Trophoblast cell (in vitro differentiated cells and primary cell): ENCODE data around the gene SYDE2.

Experiments used
- DNase-seq, 2 donors: peaks; one replicate each; pipeline ENCODE4 v3.0.0-alpha.2; 2016
- H2AFZ ChIP-seq: 2 replicates; pipeline ENCODE4 v1.6.1; 2013; ENCODE audit warnings: low read length, moderate library complexity, mild to moderate bottlenecking; ENCODE audit not compliant: insufficient read depth, poor library complexity
- H2AK5ac ChIP-seq: 2 replicates; pipeline ENCODE4 v1.6.1; 2013; ENCODE audit warnings: mild to moderate bottlenecking, low read length
- H2BK120ac ChIP-seq: 2 replicates; pipeline ENCODE4 v1.6.1; 2013; ENCODE audit warnings: low read length, mild to moderate bottlenecking, moderate library complexity; ENCODE audit not compliant: insufficient read depth, poor library complexity
- H2BK12ac ChIP-seq: 2 replicates; pipeline ENCODE4 v1.6.1; 2013; ENCODE audit warnings: mild to moderate bottlenecking, low read length, moderate library complexity
- H2BK5ac ChIP-seq: 2 replicates; pipeline ENCODE4 v1.6.1; 2013; ENCODE audit warnings: low read length, low read depth, moderate library complexity, mild to moderate bottlenecking; ENCODE audit not compliant: poor library complexity
- H3K14ac ChIP-seq: 2 replicates; pipeline ENCODE4 v1.6.1; 2013; ENCODE audit warnings: mild to moderate bottlenecking, low read length
- H3K18ac ChIP-seq: 2 replicates; pipeline ENCODE4 v1.6.1; 2013; ENCODE audit warnings: mild to moderate bottlenecking, low read length
- H3K23ac ChIP-seq: 2 replicates; pipeline ENCODE4 v1.6.1; 2013; ENCODE audit warnings: low read length
- H3K27ac ChIP-seq: 2 replicates; pipeline ENCODE4 v1.5.1; 2013; ENCODE audit warnings: low read depth, mild to moderate bottlenecking, inconsistent platforms, low read length, moderate library complexity
- H3K27me3 ChIP-seq: 2 replicates; pipeline ENCODE4 v1.6.1; 2013; ENCODE audit warnings: inconsistent platforms, mild to moderate bottlenecking, low read length, moderate library complexity; ENCODE audit not compliant: insufficient read depth
- H3K36me3 ChIP-seq, 2 experiments: 1 replicate in 1 of 2; 2 replicates in 1 of 2; pipeline ENCODE4 v1.6.1; 2013; ENCODE audit warnings: low read length in 2 of 2, mild to moderate bottlenecking in 2 of 2, moderate library complexity in 1 of 2; ENCODE audit not compliant: insufficient read depth in 2 of 2, control insufficient read depth in 1 of 2
- H3K4ac ChIP-seq: 2 replicates; pipeline ENCODE4 v1.6.1; 2013; ENCODE audit warnings: low read depth, mild to moderate bottlenecking, low read length, moderate library complexity
- H3K4me1 ChIP-seq, 2 experiments: 1 replicate in 1 of 2; 2 replicates in 1 of 2; pipeline ENCODE4 v1.6.1; 2013; ENCODE audit warnings: low read length in 2 of 2, mild to moderate bottlenecking in 2 of 2, moderate library complexity in 1 of 2; ENCODE audit not compliant: insufficient read depth in 2 of 2, control insufficient read depth in 1 of 2
- H3K4me2 ChIP-seq: 2 replicates; pipeline ENCODE4 v1.6.1; 2013; ENCODE audit warnings: inconsistent platforms, mild to moderate bottlenecking, low read length, moderate library complexity
- H3K4me3 ChIP-seq: 2 replicates; pipeline ENCODE4 v1.5.1; 2013; ENCODE audit warnings: mild to moderate bottlenecking, low read depth, low read length, inconsistent platforms
- H3K79me1 ChIP-seq: one replicate; pipeline ENCODE4 v1.6.1; 2013; ENCODE audit warnings: low read length
- H3K79me2 ChIP-seq: 2 replicates; pipeline ENCODE4 v1.6.1; 2013; ENCODE audit warnings: low read length, mild to moderate bottlenecking; ENCODE audit not compliant: control insufficient read depth, insufficient read depth, poor library complexity
- H3K9ac ChIP-seq: 2 replicates; pipeline ENCODE4 v1.6.1; 2013; ENCODE audit warnings: mild to moderate bottlenecking, low read length
- H3K9me3 ChIP-seq: 2 replicates; pipeline ENCODE4 v1.6.1; 2013; ENCODE audit warnings: low read depth, mild to moderate bottlenecking, control low read depth, inconsistent platforms, low read length; ENCODE audit not compliant: insufficient read depth
- H4K12ac ChIP-seq: 2 replicates; pipeline ENCODE4 v1.6.1; 2013; ENCODE audit warnings: low read depth, mild to moderate bottlenecking, low read length, moderate library complexity
- H4K8ac ChIP-seq: 2 replicates; pipeline ENCODE4 v1.6.1; 2013; ENCODE audit warnings: low read depth, mild to moderate bottlenecking, low read length, moderate library complexity
- H4K91ac ChIP-seq: one replicate; pipeline ENCODE4 v1.6.1; 2013; ENCODE audit warnings: low read depth, mild to moderate bottlenecking, low read length, moderate library complexity
- WGBS: extraction: QIAGEN DNeasy Blood & Tissue Kit; methylation state at CpG from one replicate; pipeline ENCODE4 v1.1.7; 2013; ENCODE audit warnings: missing lambda C conversion rate; ENCODE audit not compliant: insufficient read length, insufficient coverage; ENCODE audit errors: extremely low coverage; 5-methylcytosine and 5-hydroxymethylcytosine counted together

Gene SYDE2

GRCh38 chr1:85172684-85173337 lies 28.0 kb downstream of the SYDE2 start:
- Histone ChIP-seq H2AFZ (no peak overlapping the region), H2BK120ac (no peak overlapping the region), H2AK5ac (no peak overlapping the region), H3K4ac (no peak overlapping the region), H3K27me3 (no peaks in the 10 kb centered on the region), H3K18ac (no peak overlapping the region), H3K9me3 (no peaks in the 10 kb centered on the region), H4K12ac (no peak overlapping the region), H2BK12ac (no peak overlapping the region), H3K79me2 (no peaks in the 10 kb centered on the region), H3K4me2 (no peak overlapping the region), H3K27ac (no peak overlapping the region), H3K4me1 (no peaks in the 10 kb centered on the region), H4K8ac (no peak overlapping the region), H3K9ac (no peak overlapping the region), H3K23ac (no peak overlapping the region), H4K91ac (no peak overlapping the region), H3K36me3 (peaks cover 2 to 3% of the 10 kb centered on the region in 2 experiments), H3K4me3 (no peak overlapping the region), H3K79me1 (no peaks in the 10 kb centered on the region), H2BK5ac (no peak overlapping the region), H3K14ac (no peak overlapping the region)
- no peak for DNase-seq
- WGBS: no CpG with 5 or more reads among the region's 4 CpGs

- no CpG with 5 or more reads among the region's 1 CpG for WGBS
- no peak for DNase-seq
- Histone ChIP-seq H4K91ac (no peak overlapping the region), H3K79me1 (no peaks in the 10 kb centered on the region), H3K27ac (no peak overlapping the region), H3K14ac (no peak overlapping the region), H3K4me3 (no peak overlapping the region), H3K4me1 (no peaks in the 10 kb centered on the region), H2BK5ac (no peak overlapping the region), H3K36me3 (peaks cover 5 to 6% of the 10 kb centered on the region in 2 experiments), H4K12ac (no peak overlapping the region), H3K9ac (no peak overlapping the region), H3K4me2 (no peak overlapping the region), H3K79me2 (no peaks in the 10 kb centered on the region), H4K8ac (no peak overlapping the region), H2BK120ac (no peak overlapping the region), H3K27me3 (no peaks in the 10 kb centered on the region), H3K4ac (no peak overlapping the region), H3K23ac (no peak overlapping the region), H3K9me3 (peaks cover 2% of the 10 kb centered on the region), H2AFZ (no peak overlapping the region), H2BK12ac (no peak overlapping the region), H3K18ac (no peak overlapping the region), H2AK5ac (no peak overlapping the region)
These were observed 29.1 kb downstream of the SYDE2 start for GRCh38 chr1:85171721-85172120.

GRCh38 chr1:85168884-85169283 lies 31.9 kb downstream of the SYDE2 start:
- no peak overlapping the region for H3K4me2 ChIP-seq
- no peak overlapping the region for H3K27ac ChIP-seq
- H3K79me1 ChIP-seq: no peaks in the 10 kb centered on the region
- no peak overlapping the region for H3K9ac ChIP-seq
- H3K14ac ChIP-seq: no peak overlapping the region
- peaks cover 2% of the 10 kb centered on the region for H3K9me3 ChIP-seq
- H3K27me3 ChIP-seq: no peaks in the 10 kb centered on the region
- no peak overlapping the region for H4K12ac ChIP-seq
- H4K8ac ChIP-seq: no peak overlapping the region
- H2BK5ac ChIP-seq: no peak overlapping the region
- H3K36me3 ChIP-seq: peaks cover 8 to 9% of the 10 kb centered on the region in 2 experiments
- H2BK120ac ChIP-seq: no peak overlapping the region
- peak in 1 of 2 donors; percentile 20 for DNase-seq
- H3K79me2 ChIP-seq: no peaks in the 10 kb centered on the region
- no peak overlapping the region for H3K23ac ChIP-seq
- no peak overlapping the region for H2AK5ac ChIP-seq
- no peak overlapping the region for H2AFZ ChIP-seq
- H3K4me1 ChIP-seq: no peaks in the 10 kb centered on the region
- no peak overlapping the region for H2BK12ac ChIP-seq
- no peak overlapping the region for H3K4me3 ChIP-seq
- H3K18ac ChIP-seq: no peak overlapping the region
- H3K4ac ChIP-seq: no peak overlapping the region
- no peak overlapping the region for H4K91ac ChIP-seq
- no CpG with 5 or more reads among the region's 1 CpG for WGBS

- H3K27ac ChIP-seq: no peak overlapping the region
- no peak overlapping the region for H3K9ac ChIP-seq
- H3K9me3 ChIP-seq: peaks cover 2% of the 10 kb centered on the region
- H3K79me2 ChIP-seq: no peaks in the 10 kb centered on the region
- H3K79me1 ChIP-seq: no peaks in the 10 kb centered on the region
- DNase-seq: peak; percentile 34 to 82
- H3K14ac ChIP-seq: no peak overlapping the region
- peaks cover 6 to 11% of the 10 kb centered on the region in 2 experiments for H3K36me3 ChIP-seq
- no peak overlapping the region for H2BK12ac ChIP-seq
- H3K27me3 ChIP-seq: no peaks in the 10 kb centered on the region
- H3K4me2 ChIP-seq: no peak overlapping the region
- no peak overlapping the region for H2AFZ ChIP-seq
- H3K4me1 ChIP-seq: no peaks in the 10 kb centered on the region
- no peak overlapping the region for H4K91ac ChIP-seq
- no peak overlapping the region for H3K4me3 ChIP-seq
- H3K23ac ChIP-seq: no peak overlapping the region
- H2BK120ac ChIP-seq: no peak overlapping the region
- H3K4ac ChIP-seq: no peak overlapping the region
- no peak overlapping the region for H4K12ac ChIP-seq
- no peak overlapping the region for H2BK5ac ChIP-seq
- no CpG with 5 or more reads among the region's 1 CpG for whole genome bisulfite sequencing
- H4K8ac ChIP-seq: no peak overlapping the region
- H3K18ac ChIP-seq: no peak overlapping the region
- no peak overlapping the region for H2AK5ac ChIP-seq
These were observed 34.5 kb downstream of the SYDE2 start for GRCh38 chr1:85166351-85166750.
